K562 (cell line): ENCODE data around the gene RARG. TPM values are rescaled to one million over a fixed set of nuclear protein-coding genes. Genes with fewer than 3 reads are reported as not detected.

ENCODE experiments used
- HDAC3 ChIP-seq: fragments of 450-650 bp; IDR thresholded peaks from 2 replicates; pipeline ENCODE4 v1.6.1; 2018; ENCODE audit warnings: borderline replicate concordance, mild to moderate bottlenecking, moderate library complexity; ENCODE audit not compliant: partially characterized antibody
- HES1 ChIP-seq: fragments of 450-650 bp; IDR thresholded peaks from 2 replicates; pipeline ENCODE4 v1.6.1; 2016; ENCODE audit warnings: low read depth, mild to moderate bottlenecking, moderate library complexity
- HSF4 ChIP-seq: fragments of 250-450 bp; sonication (Bioruptor Pico); IDR thresholded peaks from 2 replicates; pipeline ENCODE4 v2.1.2; 2022; ENCODE audit warnings: mild to moderate bottlenecking, moderate library complexity, borderline replicate concordance
- MAZ ChIP-seq, 2 experiments: fragments of 450-650 bp in 1 of 2; sonication (generic) in 1 of 2; formaldehyde crosslinking; IDR thresholded peaks in 1 of 2; conservative IDR thresholded peaks in 1 of 2; 2 replicates each; pipeline versions ENCODE4 v1.4.0 to v1.5.0; 2020; ENCODE audit warnings: mild to moderate bottlenecking in 1 of 2, missing genetic modification reagents in 1 of 2
- PBX2 ChIP-seq, 2 experiments: IDR thresholded peaks in 1 of 2; conservative IDR thresholded peaks in 1 of 2; 2 replicates each; pipeline ENCODE4 v1.6.1; 2016; ENCODE audit warnings: low read depth in 2 of 2, mild to moderate bottlenecking in 1 of 2, missing compliant biosample characterization in 1 of 2, missing genetic modification characterization in 1 of 2, moderate library complexity in 1 of 2
- VEZF1 ChIP-seq: fragments of 200-800 bp; sonication (Bioruptor generic); IDR thresholded peaks from 2 replicates; pipeline ENCODE4 v1.6.1; 2017; ENCODE audit warnings: missing genetic modification characterization, missing compliant biosample characterization
- ZNF668 ChIP-seq: fragments of 250-450 bp; sonication (Bioruptor Pico); IDR thresholded peaks from 2 replicates; pipeline ENCODE4 v1.8.0; 2022; ENCODE audit warnings: mild to moderate bottlenecking, inconsistent platforms
- polyA plus RNA-seq, 8 experiments: library from polyadenylated mRNA; depleted of rRNA in 4 of 8; stranded (reverse) in 5 of 8; unstranded in 3 of 8; fragments of >200 nt; fragmentation: Nextera tagmentation in 2 of 8; fragmentation: Illumina TruSeq in 1 of 8; extraction: Ambion mirVana in 2 of 8; extraction: Trizol in 1 of 8; gene quantifications; 2 replicates each; pipeline versions ENCODE4 v1.2.1 to v1.2.3, GENCODE V29; 2011 to 2014; ENCODE audit warnings: inconsistent platforms in 1 of 8, missing spikeins in 1 of 8
- total RNA-seq, 7 experiments: library from RNA; depleted of rRNA in 6 of 7; stranded (reverse); fragments of >200 nt in 6 of 7; fragmentation: Illumina TruSeq in 2 of 7; extraction: Trizol in 2 of 7; gene quantifications; 2 replicates each; pipeline versions ENCODE4 v1.2.1 to v1.2.3, GENCODE V29; 2011 to 2021; ENCODE audit warnings: low replicate concordance in 1 of 7
- TF ChIP-seq, protein P1 (sequence below), 3 experiments: IDR thresholded peaks in 2 of 3; conservative IDR thresholded peaks in 1 of 3; 2 replicates each; pipeline ENCODE4 v1.5.1; 2011 to 2012; ENCODE audit warnings: low read length in 3 of 3, mild to moderate bottlenecking in 3 of 3, control low read depth in 2 of 3, improper control_type of control experiment in 1 of 3, inconsistent platforms in 1 of 3, low read depth in 1 of 3, mixed read lengths in 1 of 3, moderate library complexity in 1 of 3; ENCODE audit not compliant: insufficient read depth in 2 of 3

The RARG gene
- total and polyA plus RNA-seq, 9 of the 15 experiments (the other 6 are each of a cell fraction or from before 2014, with no cell fraction given) = 0.18 to 7.6 (median 3.8) TPM

- TF ChIP-seq HES1 (no peak), VEZF1 (CRISPR knock-in tag) (peak; percentile 33; the same call in 1 of the 2 replicates), HSF4 (CRISPR knock-in tag) (no peak), ZNF668 (CRISPR knock-in tag) (no peak), HDAC3 (no peak), PBX2 (CRISPR knock-in tag; IDR thresholded peaks at IDR 0.05; ENCODE audit: low read depth) (no peak), PBX2 (tag; conservative IDR thresholded peaks at IDR 0.05; ENCODE audit: low read depth) (no peak), MAZ (CRISPR knock-in tag; conservative IDR thresholded peaks at IDR 0.05 in 1 of 2, IDR thresholded peaks at IDR 0.05 in 1 of 2) (peak in 1 of 2 experiments; percentile 21; a peak in 1 of 4 replicates)
- TF ChIP-seq, protein P1, sequence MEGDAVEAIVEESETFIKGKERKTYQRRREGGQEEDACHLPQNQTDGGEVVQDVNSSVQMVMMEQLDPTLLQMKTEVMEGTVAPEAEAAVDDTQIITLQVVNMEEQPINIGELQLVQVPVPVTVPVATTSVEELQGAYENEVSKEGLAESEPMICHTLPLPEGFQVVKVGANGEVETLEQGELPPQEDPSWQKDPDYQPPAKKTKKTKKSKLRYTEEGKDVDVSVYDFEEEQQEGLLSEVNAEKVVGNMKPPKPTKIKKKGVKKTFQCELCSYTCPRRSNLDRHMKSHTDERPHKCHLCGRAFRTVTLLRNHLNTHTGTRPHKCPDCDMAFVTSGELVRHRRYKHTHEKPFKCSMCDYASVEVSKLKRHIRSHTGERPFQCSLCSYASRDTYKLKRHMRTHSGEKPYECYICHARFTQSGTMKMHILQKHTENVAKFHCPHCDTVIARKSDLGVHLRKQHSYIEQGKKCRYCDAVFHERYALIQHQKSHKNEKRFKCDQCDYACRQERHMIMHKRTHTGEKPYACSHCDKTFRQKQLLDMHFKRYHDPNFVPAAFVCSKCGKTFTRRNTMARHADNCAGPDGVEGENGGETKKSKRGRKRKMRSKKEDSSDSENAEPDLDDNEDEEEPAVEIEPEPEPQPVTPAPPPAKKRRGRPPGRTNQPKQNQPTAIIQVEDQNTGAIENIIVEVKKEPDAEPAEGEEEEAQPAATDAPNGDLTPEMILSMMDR (IDR thresholded peaks at IDR 0.05 in 2 of 3, conservative IDR thresholded peaks at IDR 0.05 in 1 of 3; ENCODE audit: insufficient read depth in 2 of 3, low read depth in 1 of 3, low read length in 3 of 3) = peak; percentile 18 to 35 (median 26); a peak in 3 of 6 replicates
Measured at GRCh38 chr12:53224061-53224896, 7.7 kb downstream of the RARG start (continued).
